HL-60 (cell line): Measurements from ENCODE around the gene CTRB2.

ENCODE experiments used
- POLR2AphosphoS5 ChIP-seq: IDR thresholded peaks from 2 replicates; pipeline ENCODE4 v1.6.1; 2012; ENCODE audit warnings: low read depth
- SPI1 ChIP-seq: IDR thresholded peaks from 2 replicates; pipeline ENCODE4 v1.6.1; 2012; ENCODE audit warnings: low read depth, mild to moderate bottlenecking, borderline replicate concordance
- TF ChIP-seq, protein P1 (sequence below): IDR thresholded peaks from one replicate; pipeline ENCODE4 v1.5.1; 2011; ENCODE audit warnings: low read length, control low read depth, inconsistent platforms; ENCODE audit not compliant: insufficient read depth
- TF ChIP-seq, protein P2 (sequence below): IDR thresholded peaks from 2 replicates; pipeline ENCODE4 v1.6.1; 2012; ENCODE audit warnings: low read depth; ENCODE audit not compliant: insufficient replicate concordance

DNA sequence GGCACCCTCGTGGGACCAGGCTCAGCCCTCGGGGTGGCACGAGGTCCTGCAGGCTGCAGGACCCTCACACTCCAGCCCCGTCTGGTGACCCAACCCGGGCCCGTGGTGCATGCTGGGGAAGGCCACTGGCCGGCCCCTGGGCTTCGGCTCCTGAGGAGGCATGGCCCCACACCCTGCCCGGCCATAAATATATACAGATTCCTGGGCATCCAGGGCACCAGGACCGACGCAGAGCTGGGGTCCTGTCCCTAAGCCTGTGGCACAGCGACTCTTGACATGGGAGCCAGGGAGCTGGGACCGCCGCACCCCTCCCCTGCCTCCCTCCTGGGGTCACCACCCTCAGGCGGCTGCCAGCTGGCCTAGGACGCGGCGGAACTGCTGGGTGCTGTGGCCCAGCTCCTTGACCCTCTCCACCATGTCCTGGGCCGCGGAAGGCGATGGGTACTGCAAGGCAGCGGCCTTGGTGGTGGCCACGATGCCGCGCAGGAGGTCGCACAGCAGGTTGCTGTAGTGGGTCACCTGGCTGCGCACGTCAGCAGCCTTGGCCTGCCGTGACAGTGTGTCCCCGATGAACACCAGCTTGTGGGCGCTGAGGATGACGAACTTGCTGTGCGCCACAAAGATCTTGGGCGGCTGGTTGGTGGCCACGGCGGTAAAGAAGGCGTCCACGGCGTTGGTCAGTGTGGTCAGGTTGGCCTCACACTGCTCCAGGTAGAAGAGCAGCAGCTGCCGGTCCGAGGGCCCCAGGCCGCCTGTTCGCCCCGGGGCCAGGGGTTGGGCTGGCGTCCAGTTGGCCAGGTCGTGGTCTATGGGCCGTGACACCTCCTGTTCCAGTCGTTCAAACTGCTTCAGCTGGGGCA is 22.4 kb upstream of the CTRB2 start:
- TF ChIP-seq, protein P1, sequence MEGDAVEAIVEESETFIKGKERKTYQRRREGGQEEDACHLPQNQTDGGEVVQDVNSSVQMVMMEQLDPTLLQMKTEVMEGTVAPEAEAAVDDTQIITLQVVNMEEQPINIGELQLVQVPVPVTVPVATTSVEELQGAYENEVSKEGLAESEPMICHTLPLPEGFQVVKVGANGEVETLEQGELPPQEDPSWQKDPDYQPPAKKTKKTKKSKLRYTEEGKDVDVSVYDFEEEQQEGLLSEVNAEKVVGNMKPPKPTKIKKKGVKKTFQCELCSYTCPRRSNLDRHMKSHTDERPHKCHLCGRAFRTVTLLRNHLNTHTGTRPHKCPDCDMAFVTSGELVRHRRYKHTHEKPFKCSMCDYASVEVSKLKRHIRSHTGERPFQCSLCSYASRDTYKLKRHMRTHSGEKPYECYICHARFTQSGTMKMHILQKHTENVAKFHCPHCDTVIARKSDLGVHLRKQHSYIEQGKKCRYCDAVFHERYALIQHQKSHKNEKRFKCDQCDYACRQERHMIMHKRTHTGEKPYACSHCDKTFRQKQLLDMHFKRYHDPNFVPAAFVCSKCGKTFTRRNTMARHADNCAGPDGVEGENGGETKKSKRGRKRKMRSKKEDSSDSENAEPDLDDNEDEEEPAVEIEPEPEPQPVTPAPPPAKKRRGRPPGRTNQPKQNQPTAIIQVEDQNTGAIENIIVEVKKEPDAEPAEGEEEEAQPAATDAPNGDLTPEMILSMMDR: no peak
- no peak for TF ChIP-seq POLR2AphosphoS5
- TF ChIP-seq, protein P2, sequence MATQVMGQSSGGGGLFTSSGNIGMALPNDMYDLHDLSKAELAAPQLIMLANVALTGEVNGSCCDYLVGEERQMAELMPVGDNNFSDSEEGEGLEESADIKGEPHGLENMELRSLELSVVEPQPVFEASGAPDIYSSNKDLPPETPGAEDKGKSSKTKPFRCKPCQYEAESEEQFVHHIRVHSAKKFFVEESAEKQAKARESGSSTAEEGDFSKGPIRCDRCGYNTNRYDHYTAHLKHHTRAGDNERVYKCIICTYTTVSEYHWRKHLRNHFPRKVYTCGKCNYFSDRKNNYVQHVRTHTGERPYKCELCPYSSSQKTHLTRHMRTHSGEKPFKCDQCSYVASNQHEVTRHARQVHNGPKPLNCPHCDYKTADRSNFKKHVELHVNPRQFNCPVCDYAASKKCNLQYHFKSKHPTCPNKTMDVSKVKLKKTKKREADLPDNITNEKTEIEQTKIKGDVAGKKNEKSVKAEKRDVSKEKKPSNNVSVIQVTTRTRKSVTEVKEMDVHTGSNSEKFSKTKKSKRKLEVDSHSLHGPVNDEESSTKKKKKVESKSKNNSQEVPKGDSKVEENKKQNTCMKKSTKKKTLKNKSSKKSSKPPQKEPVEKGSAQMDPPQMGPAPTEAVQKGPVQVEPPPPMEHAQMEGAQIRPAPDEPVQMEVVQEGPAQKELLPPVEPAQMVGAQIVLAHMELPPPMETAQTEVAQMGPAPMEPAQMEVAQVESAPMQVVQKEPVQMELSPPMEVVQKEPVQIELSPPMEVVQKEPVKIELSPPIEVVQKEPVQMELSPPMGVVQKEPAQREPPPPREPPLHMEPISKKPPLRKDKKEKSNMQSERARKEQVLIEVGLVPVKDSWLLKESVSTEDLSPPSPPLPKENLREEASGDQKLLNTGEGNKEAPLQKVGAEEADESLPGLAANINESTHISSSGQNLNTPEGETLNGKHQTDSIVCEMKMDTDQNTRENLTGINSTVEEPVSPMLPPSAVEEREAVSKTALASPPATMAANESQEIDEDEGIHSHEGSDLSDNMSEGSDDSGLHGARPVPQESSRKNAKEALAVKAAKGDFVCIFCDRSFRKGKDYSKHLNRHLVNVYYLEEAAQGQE: no peak
- no peak for TF ChIP-seq SPI1
